Measurements from ENCODE around the gene MIB1. TPM values are rescaled to one million over a fixed set of nuclear protein-coding genes. Genes with fewer than 3 reads are reported as not detected.
"Not testable (repeated sequence)": the region's sequence is repeated elsewhere in the genome, so short reads cannot be mapped to it uniquely, and the experiment has no call there.

MIB1 gene
- total and polyA plus RNA-seq, 2 donors = 14.0 to 103 TPM

DNA sequence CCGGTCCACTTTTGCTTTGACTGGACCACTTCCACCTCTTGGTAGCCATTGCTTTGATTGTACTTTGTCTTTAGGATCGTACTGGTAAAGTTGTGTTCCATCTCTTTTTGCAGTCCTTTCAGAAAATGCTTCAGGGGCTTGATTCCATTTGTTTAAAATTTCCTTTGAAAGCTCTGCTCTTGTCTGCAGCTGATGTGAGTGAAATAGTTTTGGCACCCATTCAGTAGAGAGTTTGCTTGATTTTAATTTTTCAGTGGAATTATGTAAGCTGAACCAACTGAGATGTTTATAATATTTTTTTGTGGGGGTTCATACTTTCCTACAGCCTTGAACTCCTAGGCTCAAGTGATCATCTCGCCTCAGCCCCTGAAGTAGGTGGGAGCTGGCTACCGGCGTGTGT lies 7.6 kb upstream of the MIB1 start:
- H3K36me3 ChIP-seq (ENCODE audit: insufficient read depth) = no peaks in the 10 kb centered on the region
- no peak overlapping the region for H3K4me3 ChIP-seq (ENCODE audit: low read depth, low read length)
- DNase-seq (ENCODE audit: extremely low spot score) = no peak
- 81% methylated on average over 5 of the region's 5 CpGs for WGBS
- no peak overlapping the region for H3K27ac ChIP-seq (ENCODE audit: low read depth)
- no peaks in the 10 kb centered on the region for H3K4me1 ChIP-seq (ENCODE audit: insufficient read depth)

DNA sequence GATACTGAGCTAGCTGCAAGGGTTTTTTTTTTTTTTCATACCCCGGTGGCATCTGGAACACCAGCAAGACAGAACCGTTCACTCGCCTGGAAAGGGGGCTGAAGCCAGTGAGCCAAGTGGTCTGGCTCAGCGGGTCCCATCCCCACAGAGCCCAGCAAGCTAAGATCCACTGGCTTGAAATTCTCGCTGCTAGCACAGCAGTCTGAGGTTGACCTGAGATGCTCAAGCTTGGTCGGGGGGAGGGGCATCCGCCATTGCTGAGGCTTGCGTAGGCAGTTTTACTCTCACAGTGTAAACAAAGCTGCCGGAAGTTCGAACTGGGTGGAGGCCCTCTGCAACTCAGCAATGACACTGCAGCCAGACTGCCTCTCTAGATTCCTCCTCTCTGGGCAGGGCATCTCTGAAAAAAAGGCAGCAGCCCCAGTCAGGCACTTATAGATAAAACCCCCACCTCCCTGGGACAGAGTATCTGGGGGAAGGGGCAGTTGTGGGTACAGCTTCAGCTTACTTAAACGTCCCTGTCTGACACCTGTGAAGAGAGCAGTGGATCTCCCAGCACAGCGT lies 5.1 kb upstream of the MIB1 start:
- Histone ChIP-seq H3K4me3 (ENCODE audit: low read depth, low read length) (no peak overlapping the region), H3K27ac (ENCODE audit: low read depth) (no peak overlapping the region), H3K36me3 (ENCODE audit: insufficient read depth) (no peaks in the 10 kb centered on the region), H3K4me1 (ENCODE audit: insufficient read depth) (no peaks in the 10 kb centered on the region)
- DNase-seq (ENCODE audit: extremely low spot score) = no peak
- WGBS = 43% methylated on average over 12 of the region's 12 CpGs

DNA sequence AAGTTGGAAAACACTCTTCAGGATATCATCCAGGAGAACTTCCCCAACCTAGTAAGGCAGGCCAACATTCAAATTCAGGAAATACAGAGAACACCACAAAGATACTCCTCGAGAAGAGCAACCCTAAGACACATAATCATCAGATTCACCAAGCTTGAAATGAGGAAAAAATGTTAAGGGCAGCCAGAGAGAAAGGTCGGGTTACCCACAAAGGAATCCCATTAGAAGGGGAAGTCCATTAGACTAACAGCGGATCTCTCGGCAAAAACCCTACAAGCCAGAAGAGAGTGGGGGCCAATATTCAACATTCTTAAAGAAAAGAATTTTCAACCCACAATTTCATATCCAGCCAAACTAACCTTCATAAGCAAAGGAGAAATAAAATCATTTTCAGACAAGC lies 3.7 kb upstream of the MIB1 start:
- H3K27ac ChIP-seq (ENCODE audit: low read depth); H3K4me3 ChIP-seq (ENCODE audit: low read depth, low read length); DNase-seq (ENCODE audit: extremely low spot score); H3K36me3 ChIP-seq (ENCODE audit: insufficient read depth); H3K4me1 ChIP-seq (ENCODE audit: insufficient read depth): not testable (repeated sequence)
- 95% methylated on average over 4 of the region's 4 CpGs for WGBS

DNA sequence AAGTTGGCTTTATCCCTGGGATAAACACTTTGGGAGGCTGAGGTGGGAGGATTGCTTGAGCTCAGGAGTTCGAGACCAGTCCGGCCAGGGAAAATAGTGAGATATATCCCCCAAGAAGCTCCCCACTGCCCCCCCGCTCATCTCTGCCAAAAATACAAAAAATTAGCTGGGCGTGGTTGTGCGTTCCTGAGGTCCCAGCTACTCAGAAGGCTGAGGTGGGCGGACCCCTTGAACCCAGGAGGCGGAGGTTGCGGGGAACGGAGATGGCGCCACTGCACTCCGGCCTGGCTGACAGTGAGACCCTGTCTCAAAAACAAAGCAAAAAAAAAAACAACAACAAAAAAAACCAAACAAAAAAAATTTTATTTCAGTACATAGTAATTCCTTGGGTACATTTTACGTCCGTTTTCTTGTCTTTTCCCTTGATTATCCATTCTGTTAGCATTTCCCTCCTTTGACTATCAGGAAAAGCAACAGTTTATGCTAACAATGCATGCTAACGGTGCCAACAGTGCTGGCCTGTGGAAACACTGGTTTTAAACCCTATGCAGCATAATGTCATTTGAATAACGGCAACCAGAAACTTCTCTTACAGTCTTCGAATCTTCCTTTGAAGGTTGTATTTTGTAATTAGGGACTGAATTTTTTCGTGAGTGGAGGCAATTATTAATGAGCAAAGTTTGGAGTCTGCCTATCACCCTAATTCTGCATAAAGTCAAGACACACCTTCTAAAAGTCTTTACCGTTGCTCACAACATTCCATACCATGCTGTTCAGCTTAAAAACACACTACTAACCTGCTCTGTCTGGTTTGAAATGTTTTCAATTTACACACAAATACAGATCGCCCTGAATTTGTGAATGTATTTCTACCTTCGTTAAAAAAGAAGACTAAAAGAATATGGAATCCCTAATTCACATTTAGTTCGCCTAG lies 721 bp upstream of the MIB1 start:
- Histone ChIP-seq H3K4me3 (ENCODE audit: low read depth, low read length) (no peak overlapping the region), H3K4me1 (ENCODE audit: insufficient read depth) (no peaks in the 10 kb centered on the region), H3K36me3 (ENCODE audit: insufficient read depth) (no peaks in the 10 kb centered on the region), H3K27ac (ENCODE audit: low read depth) (no peak overlapping the region)
- DNase-seq (ENCODE audit: extremely low spot score) = no peak
- WGBS = 29% methylated on average over 21 of the region's 21 CpGs

DNA sequence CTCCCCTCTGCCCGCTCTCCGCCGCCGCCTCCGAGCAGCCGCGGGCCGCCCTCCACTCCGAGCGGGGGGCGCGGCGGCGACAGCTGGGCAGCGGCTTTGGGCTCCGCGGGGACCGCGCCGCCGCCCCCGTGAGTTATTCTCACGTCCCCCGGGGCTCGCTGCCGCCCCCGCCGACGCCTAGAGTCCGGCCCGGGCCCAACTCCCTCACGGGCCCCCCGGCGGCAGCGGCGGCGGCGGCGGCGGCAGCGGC lies 645 bp downstream of the MIB1 start:
- H3K36me3 ChIP-seq (ENCODE audit: insufficient read depth) = no peaks in the 10 kb centered on the region
- DNase-seq (ENCODE audit: extremely low spot score) = no peak
- H3K27ac ChIP-seq (ENCODE audit: low read depth) = peak overlapping the region; percentile 86
- peak overlapping the region; percentile 93 for H3K4me3 ChIP-seq (ENCODE audit: low read depth, low read length)
- H3K4me1 ChIP-seq (ENCODE audit: insufficient read depth) = no peaks in the 10 kb centered on the region
- WGBS = under 1% methylated on average over 41 of the region's 41 CpGs

DNA sequence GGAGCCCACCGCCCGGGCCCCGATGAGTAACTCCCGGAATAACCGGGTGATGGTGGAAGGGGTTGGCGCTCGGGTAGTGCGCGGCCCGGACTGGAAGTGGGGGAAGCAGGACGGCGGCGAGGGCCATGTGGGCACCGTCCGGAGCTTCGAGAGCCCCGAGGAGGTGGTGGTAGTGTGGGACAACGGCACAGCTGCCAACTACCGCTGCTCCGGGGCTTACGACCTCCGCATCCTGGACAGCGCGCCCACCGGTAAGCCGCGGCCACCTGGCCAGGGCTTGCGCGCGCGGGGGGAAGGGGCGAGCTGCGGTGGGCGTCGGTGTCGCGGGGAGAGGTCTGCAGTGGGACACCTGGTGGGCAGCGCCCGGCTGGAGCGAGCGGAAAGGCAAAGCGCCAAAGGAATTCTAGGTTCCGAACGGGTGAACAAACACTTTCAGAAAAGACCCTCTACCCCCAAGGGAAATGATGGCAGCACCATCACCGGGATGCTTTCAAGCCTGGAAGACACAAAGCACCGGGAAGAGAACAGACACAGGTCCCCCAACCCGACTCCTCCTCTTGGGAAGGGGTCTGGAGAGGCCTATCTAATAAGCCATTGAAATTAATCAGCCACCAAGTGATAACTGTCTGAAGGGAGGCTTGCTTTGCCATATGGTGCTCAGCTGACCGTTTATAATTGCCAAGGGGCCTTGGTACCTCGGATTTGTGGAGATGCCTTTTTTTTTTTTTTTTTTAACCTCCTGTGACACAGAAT lies 1.1 kb downstream of the MIB1 start:
- H3K27ac ChIP-seq (ENCODE audit: low read depth) = peak overlapping the region; percentile 86
- peak overlapping the region; percentile 93 for H3K4me3 ChIP-seq (ENCODE audit: low read depth, low read length)
- no peaks in the 10 kb centered on the region for H3K4me1 ChIP-seq (ENCODE audit: insufficient read depth)
- WGBS = under 1% methylated on average over 49 of the region's 49 CpGs
- H3K36me3 ChIP-seq (ENCODE audit: insufficient read depth) = no peaks in the 10 kb centered on the region
- DNase-seq (ENCODE audit: extremely low spot score) = no peak

DNA sequence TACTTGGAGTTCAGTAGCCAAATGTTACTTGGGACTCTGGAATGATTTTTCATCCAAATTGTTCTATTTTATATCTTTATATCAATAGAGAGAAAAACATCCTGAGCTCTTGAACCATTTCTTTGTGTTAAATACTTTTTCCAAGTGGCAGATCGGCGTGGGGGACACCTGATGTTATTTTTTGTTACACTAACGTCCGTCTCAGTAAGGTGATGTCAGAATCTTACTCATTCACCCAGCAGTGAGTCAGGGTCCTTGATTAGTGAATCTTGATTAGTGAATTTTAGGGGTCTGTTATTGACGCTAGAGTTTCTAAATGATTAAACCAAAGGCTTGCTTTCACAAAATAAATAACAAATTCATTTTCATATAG lies 1.7 kb downstream of the MIB1 start:
- Histone ChIP-seq H3K4me3 (ENCODE audit: low read depth, low read length) (peak overlapping the region; percentile 93), H3K27ac (ENCODE audit: low read depth) (no peak overlapping the region), H3K36me3 (ENCODE audit: insufficient read depth) (no peaks in the 10 kb centered on the region), H3K4me1 (ENCODE audit: insufficient read depth) (no peaks in the 10 kb centered on the region)
- no peak for DNase-seq (ENCODE audit: extremely low spot score)
- 57% methylated on average over 5 of the region's 5 CpGs for WGBS

DNA sequence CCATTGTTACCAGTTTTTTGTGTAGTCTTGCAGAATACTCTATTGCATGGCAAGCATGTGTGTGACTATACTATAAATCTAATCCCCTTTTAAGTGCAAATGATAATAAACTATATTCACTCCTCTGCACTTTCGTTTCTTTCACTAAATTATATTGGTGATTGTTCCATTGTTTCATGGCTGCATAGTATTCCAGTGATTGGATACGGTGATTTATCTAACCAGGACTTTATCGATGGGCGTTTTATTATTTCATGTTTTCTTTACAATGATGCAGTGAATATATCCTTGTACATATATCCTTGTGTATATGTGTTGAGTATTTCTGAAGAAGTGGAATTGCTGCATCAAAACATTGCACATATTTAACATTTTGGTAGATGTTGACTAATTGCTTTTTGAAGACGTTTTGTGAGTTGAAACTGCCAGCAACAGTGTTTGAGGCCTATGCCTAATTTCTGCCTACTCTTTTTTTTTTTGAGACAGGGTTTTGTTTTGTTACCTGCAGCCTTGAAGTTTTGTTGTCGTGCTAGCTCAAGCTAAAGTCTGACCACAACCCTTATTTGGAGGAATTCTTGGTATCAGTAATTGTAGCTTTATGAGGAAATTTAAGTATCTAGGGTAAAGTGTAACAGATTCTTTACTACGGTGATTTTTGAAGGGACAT lies 2.7 kb downstream of the MIB1 start:
- no peak for DNase-seq (ENCODE audit: extremely low spot score)
- Histone ChIP-seq H3K36me3 (ENCODE audit: insufficient read depth) (no peaks in the 10 kb centered on the region), H3K4me3 (ENCODE audit: low read depth, low read length) (no peak overlapping the region), H3K27ac (ENCODE audit: low read depth) (no peak overlapping the region), H3K4me1 (ENCODE audit: insufficient read depth) (no peaks in the 10 kb centered on the region)
- 79% methylated on average over 7 of the region's 7 CpGs for WGBS

DNA sequence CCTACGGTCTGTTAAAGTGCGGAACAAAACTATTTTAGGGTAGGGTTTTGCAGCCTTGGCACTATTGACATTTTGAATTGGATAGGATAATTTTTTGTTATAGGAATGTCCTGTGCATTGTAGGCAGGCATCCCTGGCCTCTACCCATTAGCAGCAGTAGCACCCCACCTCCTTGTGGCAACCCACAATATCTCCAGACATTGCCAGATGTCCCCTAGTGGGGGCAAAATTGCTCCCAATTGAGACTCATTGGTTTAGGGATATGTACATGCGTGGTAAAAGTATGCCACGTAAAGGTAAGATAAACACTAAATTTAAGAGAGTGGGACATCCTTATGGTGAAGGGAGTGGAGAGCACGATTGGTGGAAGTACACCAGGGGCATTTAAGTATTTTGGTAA lies 4.6 kb downstream of the MIB1 start:
- Histone ChIP-seq H3K27ac (ENCODE audit: low read depth) (no peak overlapping the region), H3K4me1 (ENCODE audit: insufficient read depth) (no peaks in the 10 kb centered on the region), H3K4me3 (ENCODE audit: low read depth, low read length) (no peak overlapping the region), H3K36me3 (ENCODE audit: insufficient read depth) (no peaks in the 10 kb centered on the region)
- WGBS = 77% methylated on average over 5 of the region's 5 CpGs
- no peak for DNase-seq (ENCODE audit: extremely low spot score)

DNA sequence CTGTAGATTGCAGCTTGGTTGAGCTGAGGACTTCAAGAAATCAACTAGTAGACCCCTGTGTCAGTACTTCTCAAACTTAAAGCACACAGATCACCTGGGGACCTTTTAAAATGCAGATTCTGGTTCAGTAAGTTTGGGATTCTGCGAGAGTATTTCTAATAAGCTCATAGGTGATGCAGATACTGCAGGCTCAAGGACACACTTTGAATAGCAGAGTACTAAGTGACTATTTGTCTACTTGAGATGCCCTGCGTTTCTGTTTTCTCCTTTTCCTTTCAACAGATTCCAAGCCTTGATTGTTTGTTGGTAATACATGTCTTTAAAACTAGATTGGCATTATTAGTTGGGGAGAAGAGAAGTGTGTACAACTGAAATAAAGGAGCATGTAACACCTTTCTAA lies 6.7 kb downstream of the MIB1 start:
- H3K27ac ChIP-seq (ENCODE audit: low read depth) = no peak overlapping the region
- DNase-seq (ENCODE audit: extremely low spot score) = no peak
- H3K4me1 ChIP-seq (ENCODE audit: insufficient read depth) = no peaks in the 10 kb centered on the region
- no peak overlapping the region for H3K4me3 ChIP-seq (ENCODE audit: low read depth, low read length)
- no peaks in the 10 kb centered on the region for H3K36me3 ChIP-seq (ENCODE audit: insufficient read depth)
- WGBS = 70% methylated on average over 2 of the region's 2 CpGs

DNA sequence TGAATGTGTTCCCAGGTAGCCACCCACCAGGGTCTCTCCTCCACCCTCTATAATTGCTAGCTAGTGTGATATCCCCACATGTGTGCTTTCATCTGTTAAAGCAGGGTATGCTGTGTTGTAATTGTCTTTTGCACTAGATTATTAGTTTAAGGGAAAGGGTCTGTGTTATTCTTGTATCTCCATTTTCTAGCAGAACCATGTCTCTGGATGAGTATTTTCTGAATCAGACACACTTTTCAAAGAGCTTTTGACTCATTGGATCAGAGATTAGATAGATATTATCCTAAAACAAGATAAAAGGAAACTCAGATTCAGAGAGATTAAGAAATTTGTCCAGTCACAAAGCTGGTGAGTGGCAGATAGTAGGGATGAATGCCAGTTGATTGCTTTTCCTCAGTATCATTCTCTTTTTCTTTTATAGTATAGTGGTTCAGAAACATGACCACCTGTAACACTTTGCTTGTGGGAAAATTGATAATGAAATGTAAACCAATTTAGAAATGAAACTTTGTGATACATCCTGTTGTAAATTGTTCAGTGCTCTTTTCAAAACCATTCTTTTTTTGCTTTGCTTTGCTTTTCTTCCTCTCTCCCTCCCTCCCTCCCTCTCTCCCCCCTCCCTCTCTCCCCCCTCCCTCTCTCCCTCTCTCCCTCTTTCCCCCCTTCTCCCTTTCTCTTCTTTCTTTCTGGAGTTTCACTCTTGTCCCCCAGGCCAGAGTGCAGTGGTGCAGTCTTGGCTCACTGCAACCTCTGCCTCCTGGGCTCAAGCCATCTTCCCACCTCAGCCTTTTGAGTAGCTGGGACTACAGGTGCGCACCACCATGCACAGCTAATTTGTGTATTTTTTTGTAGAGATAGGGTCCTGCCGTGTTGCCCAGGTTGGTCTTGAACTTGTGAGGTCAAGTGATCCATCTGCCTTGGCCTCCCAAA lies 7.4 kb downstream of the MIB1 start:
- Histone ChIP-seq H3K4me1 (ENCODE audit: insufficient read depth) (no peaks in the 10 kb centered on the region), H3K4me3 (ENCODE audit: low read depth, low read length) (no peak overlapping the region), H3K27ac (ENCODE audit: low read depth) (no peak overlapping the region), H3K36me3 (ENCODE audit: insufficient read depth) (no peaks in the 10 kb centered on the region)
- no peak for DNase-seq (ENCODE audit: extremely low spot score)
- 84% methylated on average over 2 of the region's 2 CpGs for WGBS

DNA sequence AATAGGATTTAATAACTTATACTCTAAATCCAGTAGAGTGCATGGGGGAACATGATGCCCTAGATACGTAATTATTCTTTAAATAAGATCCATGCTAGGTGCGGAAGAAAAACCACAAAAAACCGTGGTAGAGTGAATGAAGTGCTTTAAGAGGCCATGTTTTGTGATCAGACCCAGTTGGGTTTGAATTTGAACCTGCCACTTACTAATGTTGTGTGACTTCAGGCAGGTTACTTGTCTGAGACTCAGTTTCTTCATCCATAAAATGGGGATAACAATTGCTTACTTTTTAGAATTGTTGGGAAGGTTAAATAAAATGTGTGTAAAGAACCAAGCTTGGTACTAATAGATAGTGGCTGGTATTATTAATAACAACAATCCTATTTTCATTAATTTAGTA lies 17.2 kb downstream of the MIB1 start:
- Histone ChIP-seq H3K4me1 (ENCODE audit: insufficient read depth) (no peaks in the 10 kb centered on the region), H3K27ac (ENCODE audit: low read depth) (no peak overlapping the region), H3K36me3 (ENCODE audit: insufficient read depth) (no peaks in the 10 kb centered on the region), H3K4me3 (ENCODE audit: low read depth, low read length) (no peak overlapping the region)
- WGBS = 97% methylated on average over 3 of the region's 3 CpGs
- no peak for DNase-seq (ENCODE audit: extremely low spot score)

DNA sequence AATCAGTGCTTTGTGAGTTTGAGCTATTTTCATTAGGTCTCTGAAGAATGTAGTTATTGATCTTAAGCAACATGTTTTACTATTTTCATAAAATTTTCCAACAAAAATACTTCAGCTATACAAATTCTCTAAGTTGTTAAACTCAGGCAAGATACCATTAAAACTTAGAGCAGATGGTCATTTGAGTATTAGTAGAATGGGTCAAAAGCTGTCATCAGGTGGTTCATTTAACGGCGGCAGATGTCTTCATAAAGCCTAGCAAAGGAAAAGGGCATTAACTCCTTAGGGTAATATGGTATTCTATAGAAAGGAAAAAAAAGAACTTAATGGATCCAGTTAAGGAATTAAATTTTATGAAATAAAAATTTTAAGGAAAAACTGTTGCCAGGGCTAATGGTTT lies 19.2 kb downstream of the MIB1 start:
- no peak overlapping the region for H3K27ac ChIP-seq (ENCODE audit: low read depth)
- no peak overlapping the region for H3K4me3 ChIP-seq (ENCODE audit: low read depth, low read length)
- H3K4me1 ChIP-seq (ENCODE audit: insufficient read depth) = peaks cover 3% of the 10 kb centered on the region
- H3K36me3 ChIP-seq (ENCODE audit: insufficient read depth) = no peaks in the 10 kb centered on the region
- 70% methylated on average over 2 of the region's 2 CpGs for WGBS
- no peak for DNase-seq (ENCODE audit: extremely low spot score)

Measured in urinary bladder (tissue), 4 donors.